ENCODE results near the gene LRRC61.
"Not testable (repeated sequence)": the region's sequence is repeated elsewhere in the genome, so short reads cannot be mapped to it uniquely, and the experiment has no call there.

LRRC61 gene

GRCh38 chr7:150322833-150323681, at the start of gene LRRC61, which contains the start of gene ACTR3C:
LRRC61 (plus strand) TSS chr7:150323355; CDS start chr7:150336862, 13,507 bp downstream.
ACTR3C (minus strand) TSS chr7:150323545; CDS start chr7:150295296, 28,249 bp downstream.
- DNase-seq (ENCODE audit: low read depth) = no peak

GRCh38 chr7:150276132-150276695, 46.9 kb upstream of the LRRC61 start:
- not testable (repeated sequence) for DNase-seq (ENCODE audit: low read depth)

GRCh38 chr7:150278383-150278782, 44.8 kb upstream of the LRRC61 start:
- DNase-seq (ENCODE audit: low read depth) = not testable (repeated sequence)

- not testable (repeated sequence) for DNase-seq (ENCODE audit: low read depth)
Observed at GRCh38 chr7:150281681-150282403, 41.3 kb upstream of the LRRC61 start.

GRCh38 chr7:150283111-150283510, 40.0 kb upstream of the LRRC61 start:
- DNase-seq (ENCODE audit: low read depth) = not testable (repeated sequence)

- not testable (repeated sequence) for DNase-seq (ENCODE audit: low read depth)
Observed at GRCh38 chr7:150283608-150284007, 39.5 kb upstream of the LRRC61 start.

GRCh38 chr7:150285849-150286754, 37.1 kb upstream of the LRRC61 start:
- DNase-seq (ENCODE audit: low read depth) = not testable (repeated sequence)

- DNase-seq (ENCODE audit: low read depth) = not testable (repeated sequence)
Observed at GRCh38 chr7:150287815-150288214, 35.3 kb upstream of the LRRC61 start.

- DNase-seq (ENCODE audit: low read depth) = not testable (repeated sequence)
Observed at GRCh38 chr7:150288816-150289215, 34.3 kb upstream of the LRRC61 start.

GRCh38 chr7:150290317-150290716, 32.8 kb upstream of the LRRC61 start:
- not testable (repeated sequence) for DNase-seq (ENCODE audit: low read depth)

- DNase-seq (ENCODE audit: low read depth) = not testable (repeated sequence)
Observed at GRCh38 chr7:150295027-150295426, 28.1 kb upstream of the LRRC61 start.

GRCh38 chr7:150295614-150296013, 27.5 kb upstream of the LRRC61 start:
- DNase-seq (ENCODE audit: low read depth) = not testable (repeated sequence)

- not testable (repeated sequence) for DNase-seq (ENCODE audit: low read depth)
Observed at GRCh38 chr7:150296802-150297201, 26.4 kb upstream of the LRRC61 start.

GRCh38 chr7:150297978-150298377, 25.2 kb upstream of the LRRC61 start:
- DNase-seq (ENCODE audit: low read depth) = not testable (repeated sequence)

GRCh38 chr7:150302908-150303310, 20.2 kb upstream of the LRRC61 start:
- not testable (repeated sequence) for DNase-seq (ENCODE audit: low read depth)

GRCh38 chr7:150304499-150305258, 18.5 kb upstream of the LRRC61 start:
- DNase-seq (ENCODE audit: low read depth) = not testable (repeated sequence)

GRCh38 chr7:150305259-150305902, 17.8 kb upstream of the LRRC61 start:
- DNase-seq (ENCODE audit: low read depth) = not testable (repeated sequence)

GRCh38 chr7:150305903-150306284, 17.3 kb upstream of the LRRC61 start:
- not testable (repeated sequence) for DNase-seq (ENCODE audit: low read depth)

GRCh38 chr7:150306377-150306776, 16.8 kb upstream of the LRRC61 start:
- not testable (repeated sequence) for DNase-seq (ENCODE audit: low read depth)

- no peak for DNase-seq (ENCODE audit: low read depth)
Observed at GRCh38 chr7:150307129-150307528, 16.0 kb upstream of the LRRC61 start.
